Natural killer cell (primary cell): ENCODE results near the gene DPYD. TPM values are rescaled to one million over a fixed set of nuclear protein-coding genes. Genes with fewer than 3 reads are reported as not detected.
A peak's percentile ranks its signal among the peaks of the same experiment; 100 is the strongest.

Source experiments
- ATAC-seq, 3 donors: fragments of 150-1000 bp in 2 of 3; fragments of 200-7000 bp in 1 of 3; cut with Tn5 transposase; 1 replicate in 1 of 3; 2 replicates in 2 of 3; pipeline ENCODE4 v1.10.0; 2021; ENCODE audit warnings: mild to moderate bottlenecking in 2 of 3, moderate library complexity in 2 of 3
- DNase-seq, 2 donors: peaks; one replicate each; pipeline versions ENCODE4 v3.0.0 to v3.0.0-alpha.2; 2013 to 2021; ENCODE audit warnings: mixed read lengths in 1 of 2
- H3K27ac ChIP-seq: one replicate; pipeline ENCODE4 v1.5.1; 2013; ENCODE audit warnings: mild to moderate bottlenecking, low read length
- H3K27me3 ChIP-seq: one replicate; pipeline ENCODE4 v1.6.1; 2013; ENCODE audit warnings: low read length; ENCODE audit not compliant: control insufficient read depth, insufficient read depth
- H3K36me3 ChIP-seq: one replicate; pipeline ENCODE4 v1.6.1; 2013; ENCODE audit warnings: low read length; ENCODE audit not compliant: control insufficient read depth, insufficient read depth
- H3K4me1 ChIP-seq: one replicate; pipeline ENCODE4 v1.6.1; 2013; ENCODE audit warnings: low read length; ENCODE audit not compliant: control insufficient read depth, insufficient read depth
- H3K4me3 ChIP-seq: one replicate; pipeline ENCODE4 v1.5.1; 2013; ENCODE audit warnings: low read length
- H3K9me3 ChIP-seq: one replicate; pipeline ENCODE4 v1.6.1; 2013; ENCODE audit warnings: low read length; ENCODE audit not compliant: control insufficient read depth, insufficient read depth
- H3K27ac Mint-ChIP-seq, 2 donors: one replicate each; pipeline ENCODE4 v1.8.0; 2022; ENCODE audit warnings: mild to moderate bottlenecking in 2 of 2, mixed read lengths in 2 of 2, moderate library complexity in 1 of 2
- H3K27me3 Mint-ChIP-seq, 2 donors: one replicate each; pipeline ENCODE4 v1.8.0; 2022; ENCODE audit warnings: low read depth in 2 of 2, mixed read lengths in 2 of 2
- H3K36me3 Mint-ChIP-seq: one replicate; pipeline ENCODE4 v1.8.0; 2022; ENCODE audit warnings: mixed read lengths
- H3K4me1 Mint-ChIP-seq, 2 donors: one replicate each; pipeline ENCODE4 v1.8.0; 2022; ENCODE audit warnings: mixed read lengths in 2 of 2
- H3K4me3 Mint-ChIP-seq: one replicate; pipeline ENCODE4 v1.8.0; 2022; ENCODE audit warnings: mild to moderate bottlenecking, moderate library complexity, mixed read lengths
- H3K9me3 Mint-ChIP-seq, 2 donors: one replicate each; pipeline ENCODE4 v1.8.0; 2022; ENCODE audit warnings: mixed read lengths in 2 of 2
- WGBS: methylation state at CpG from one replicate; pipeline ENCODE4 v1.1.7; 2013; ENCODE audit warnings: missing lambda C conversion rate; ENCODE audit not compliant: insufficient coverage; 5-methylcytosine and 5-hydroxymethylcytosine counted together
- intact Hi-C: fragments of 100-400 bp; cut with micrococcal nuclease; formaldehyde crosslinking; loops from one replicate; pipeline ENCODE4 v1.14.2; 2022
- total RNA-seq, 4 donors: library from RNA; stranded (reverse); fragments of 120-200 nt in 1 of 4; gene quantifications; one replicate each; pipeline versions ENCODE4 v1.2.3 to v1.2.4, GENCODE V29; 2013 to 2022
- TF ChIP-seq, protein P1 (sequence below): fragments of 200-600 bp; IDR thresholded peaks from one replicate; pipeline ENCODE4 v1.8.0; 2022; ENCODE audit warnings: antibody characterized with exemption

DPYD gene
- total RNA-seq, 3 donors from 2014 or later (not counting 1 experiment from before 2014, with no cell fraction given), result 56.6 to 66.7 (median 56.9) TPM

DNA sequence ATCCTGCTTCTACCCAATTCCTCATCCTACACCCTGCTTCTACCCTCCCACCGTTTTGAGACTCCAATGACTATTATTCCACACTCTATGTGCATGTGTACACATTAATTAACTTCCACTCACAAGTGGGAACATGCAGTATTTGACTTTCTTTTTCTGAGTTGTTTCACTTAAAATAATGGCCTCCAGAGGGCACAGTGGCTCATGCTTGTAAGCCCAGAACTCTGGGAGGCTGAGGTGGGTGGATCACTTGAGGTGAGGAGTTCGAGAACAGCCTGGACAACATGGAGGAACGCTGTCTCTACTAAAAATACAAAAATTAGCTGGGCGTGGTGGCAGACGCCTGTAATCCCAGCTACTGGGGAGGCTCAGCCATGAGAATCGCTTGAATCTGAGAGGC, 734.5 kb downstream of the DPYD start:
- Mint-ChIP-seq H3K36me3 (no peaks in the 10 kb centered on the region), H3K9me3 (no peaks in the 10 kb centered on the region), H3K4me3 (no peak overlapping the region), H3K27me3 (no peaks in the 10 kb centered on the region), H3K27ac (no peak overlapping the region), H3K4me1 (no peaks in the 10 kb centered on the region)
- H3K4me3 ChIP-seq, result no peak overlapping the region
- no peaks in the 10 kb centered on the region for H3K27me3 ChIP-seq
- H3K9me3 ChIP-seq, result no peaks in the 10 kb centered on the region
- no peaks in the 10 kb centered on the region for H3K4me1 ChIP-seq
- peaks cover 7% of the 10 kb centered on the region for H3K36me3 ChIP-seq
- intact Hi-C loops, result loop anchor here (2.0 kb wide), 1 partner anchor 864 kb away; no protein-coding TSS in a partner anchor
- TF ChIP-seq, protein P1, sequence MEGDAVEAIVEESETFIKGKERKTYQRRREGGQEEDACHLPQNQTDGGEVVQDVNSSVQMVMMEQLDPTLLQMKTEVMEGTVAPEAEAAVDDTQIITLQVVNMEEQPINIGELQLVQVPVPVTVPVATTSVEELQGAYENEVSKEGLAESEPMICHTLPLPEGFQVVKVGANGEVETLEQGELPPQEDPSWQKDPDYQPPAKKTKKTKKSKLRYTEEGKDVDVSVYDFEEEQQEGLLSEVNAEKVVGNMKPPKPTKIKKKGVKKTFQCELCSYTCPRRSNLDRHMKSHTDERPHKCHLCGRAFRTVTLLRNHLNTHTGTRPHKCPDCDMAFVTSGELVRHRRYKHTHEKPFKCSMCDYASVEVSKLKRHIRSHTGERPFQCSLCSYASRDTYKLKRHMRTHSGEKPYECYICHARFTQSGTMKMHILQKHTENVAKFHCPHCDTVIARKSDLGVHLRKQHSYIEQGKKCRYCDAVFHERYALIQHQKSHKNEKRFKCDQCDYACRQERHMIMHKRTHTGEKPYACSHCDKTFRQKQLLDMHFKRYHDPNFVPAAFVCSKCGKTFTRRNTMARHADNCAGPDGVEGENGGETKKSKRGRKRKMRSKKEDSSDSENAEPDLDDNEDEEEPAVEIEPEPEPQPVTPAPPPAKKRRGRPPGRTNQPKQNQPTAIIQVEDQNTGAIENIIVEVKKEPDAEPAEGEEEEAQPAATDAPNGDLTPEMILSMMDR, result no peak
- DNase-seq (peak in 1 of 2 donors; percentile 24), ATAC-seq (no peak)
- 98% methylated on average over 6 of the region's 6 CpGs for WGBS
- H3K27ac ChIP-seq, result no peak overlapping the region

DNA sequence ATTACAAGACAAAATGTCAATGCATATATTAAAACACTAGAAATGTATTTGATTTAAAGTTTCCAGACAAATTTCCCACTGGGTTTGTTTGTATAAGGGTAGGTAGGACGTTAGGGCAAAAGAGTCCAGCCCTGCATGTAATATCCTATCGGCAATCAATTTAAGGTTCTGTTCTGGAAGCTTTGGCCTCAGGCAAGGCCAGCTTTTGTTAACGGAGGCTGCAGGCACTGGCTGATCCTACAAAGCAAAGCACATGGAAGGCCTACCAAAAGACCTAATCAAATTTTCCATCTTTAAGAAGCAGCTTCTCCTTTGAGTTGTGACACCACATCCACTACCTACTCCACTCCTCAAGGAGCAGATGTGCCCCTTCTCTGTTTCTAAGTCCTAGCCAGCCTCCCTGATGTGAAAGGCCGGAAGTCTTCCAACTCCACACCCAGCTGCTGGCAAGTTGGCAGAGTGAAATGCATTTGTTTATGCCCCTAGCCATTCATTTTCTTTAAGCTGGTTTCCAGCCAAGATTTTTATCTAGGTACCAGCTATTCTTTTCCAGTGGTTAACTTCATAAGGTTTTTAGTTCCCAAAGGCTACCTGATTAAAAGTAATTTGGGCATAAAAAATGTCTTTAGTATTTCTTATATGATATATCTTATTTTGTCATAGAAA, 746.7 kb downstream of the DPYD start:
- Histone ChIP-seq H3K4me1 (no peaks in the 10 kb centered on the region), H3K36me3 (no peaks in the 10 kb centered on the region), H3K27me3 (no peaks in the 10 kb centered on the region), H3K9me3 (no peaks in the 10 kb centered on the region), H3K27ac (no peak overlapping the region), H3K4me3 (no peak overlapping the region)
- H3K36me3 Mint-ChIP-seq, result no peaks in the 10 kb centered on the region
- no peaks in the 10 kb centered on the region for H3K27me3 Mint-ChIP-seq
- no peak overlapping the region for H3K4me3 Mint-ChIP-seq
- DNase-seq (no peak), ATAC-seq (no peak)
- no peaks in the 10 kb centered on the region for H3K9me3 Mint-ChIP-seq
- H3K27ac Mint-ChIP-seq, result no peak overlapping the region
- peaks cover 0 to 4% of the 10 kb centered on the region in 2 donors for H3K4me1 Mint-ChIP-seq
- WGBS, result 95% methylated on average over 4 of the region's 4 CpGs
- intact Hi-C loops, result no loop called here
- TF ChIP-seq, protein P1, result no peak

GRCh38 chr1:97170300-97170699, 750.5 kb downstream of the DPYD start:
- no peaks in the 10 kb centered on the region for H3K36me3 ChIP-seq
- H3K4me3 ChIP-seq, result no peak overlapping the region
- no peaks in the 10 kb centered on the region for H3K4me1 Mint-ChIP-seq
- no peak overlapping the region for H3K4me3 Mint-ChIP-seq
- no peak overlapping the region for H3K27ac ChIP-seq
- 93% methylated on average over 2 of the region's 2 CpGs for WGBS
- H3K27me3 Mint-ChIP-seq, result no peaks in the 10 kb centered on the region
- no peak for DNase-seq
- H3K9me3 Mint-ChIP-seq, result no peaks in the 10 kb centered on the region
- no peaks in the 10 kb centered on the region for H3K36me3 Mint-ChIP-seq
- no peaks in the 10 kb centered on the region for H3K4me1 ChIP-seq
- H3K27ac Mint-ChIP-seq, result no peak overlapping the region
- no peaks in the 10 kb centered on the region for H3K27me3 ChIP-seq
- intact Hi-C loops, result no loop called here
- TF ChIP-seq, protein P1, result no peak
- ATAC-seq, result no peak
- H3K9me3 ChIP-seq, result no peaks in the 10 kb centered on the region

GRCh38 chr1:97168056-97168455, 752.8 kb downstream of the DPYD start:
- DNase-seq (no peak), ATAC-seq (no peak)
- H3K27me3 ChIP-seq, result no peaks in the 10 kb centered on the region
- Mint-ChIP-seq H3K4me1 (peaks cover 16% of the 10 kb centered on the region in 2 donors), H3K36me3 (no peaks in the 10 kb centered on the region), H3K9me3 (no peaks in the 10 kb centered on the region), H3K27ac (no peak overlapping the region), H3K4me3 (no peak overlapping the region), H3K27me3 (no peaks in the 10 kb centered on the region)
- no peaks in the 10 kb centered on the region for H3K9me3 ChIP-seq
- no peaks in the 10 kb centered on the region for H3K4me1 ChIP-seq
- no CpG with 5 or more reads among the region's 1 CpG for WGBS
- no peak overlapping the region for H3K27ac ChIP-seq
- no peak overlapping the region for H3K4me3 ChIP-seq
- no peaks in the 10 kb centered on the region for H3K36me3 ChIP-seq
- TF ChIP-seq, protein P1, result no peak
- intact Hi-C loops, result no loop called here
